ENCODE data around the gene GMEB1. TPM values are rescaled to one million over a fixed set of nuclear protein-coding genes. Genes with fewer than 3 reads are reported as not detected.
"Not testable (repeated sequence)": the region's sequence is repeated elsewhere in the genome, so short reads cannot be mapped to it uniquely, and the experiment has no call there.

GMEB1 gene
- total RNA-seq, 1 donor from 2014 or later, result 18.0 TPM

GRCh38 chr1:28642847-28643635 is 25.5 kb upstream of the GMEB1 start, which contains the start of gene TAF12:
Gene TAF12, minus strand, starts transcription at chr1:28643067. Its CDS starts 20,986 bp downstream, at chr1:28622081.
- Mint-ChIP-seq H3K27ac (peak within 1 kb of the TSS; percentile 97), H3K4me1 (ENCODE audit: unreplicated experiment) (peaks cover 28% of the 10 kb centered on the region), H3K9me3 (no peaks in the 10 kb centered on the region), H3K36me3 (no peaks in the 10 kb centered on the region), H3K27me3 (no peaks in the 10 kb centered on the region), H3K4me3 (peak within 1 kb of the TSS; percentile 100)
- DNase-seq (ENCODE audit: extremely low spot score, unreplicated experiment), result peak; percentile 90
- TF ChIP-seq CTCF (conservative IDR thresholded peaks at IDR 0.05), result peak; percentile 28

- no peak for TF ChIP-seq CTCF (conservative IDR thresholded peaks at IDR 0.05)
- H3K4me3 Mint-ChIP-seq, result peak overlapping the region; percentile 100
- peaks cover 34% of the 10 kb centered on the region for H3K4me1 Mint-ChIP-seq (ENCODE audit: unreplicated experiment)
- peaks cover 4% of the 10 kb centered on the region for H3K27me3 Mint-ChIP-seq
- peak overlapping the region; percentile 97 for H3K27ac Mint-ChIP-seq
- no peaks in the 10 kb centered on the region for H3K9me3 Mint-ChIP-seq
- DNase-seq (ENCODE audit: extremely low spot score, unreplicated experiment), result no peak
- H3K36me3 Mint-ChIP-seq, result no peaks in the 10 kb centered on the region
Measured at GRCh38 chr1:28644494-28644893, 24.1 kb upstream of the GMEB1 start.

GRCh38 chr1:28645406-28645805 is 23.2 kb upstream of the GMEB1 start:
- DNase-seq (ENCODE audit: extremely low spot score, unreplicated experiment); H3K27me3 Mint-ChIP-seq; H3K36me3 Mint-ChIP-seq; H3K9me3 Mint-ChIP-seq; H3K27ac Mint-ChIP-seq; H3K4me3 Mint-ChIP-seq: not testable (repeated sequence)
- peaks cover 29% of the 10 kb centered on the region for H3K4me1 Mint-ChIP-seq (ENCODE audit: unreplicated experiment)

- H3K9me3 Mint-ChIP-seq, result no peaks in the 10 kb centered on the region
- peaks cover 26% of the 10 kb centered on the region for H3K4me1 Mint-ChIP-seq (ENCODE audit: unreplicated experiment)
- peak overlapping the region; percentile 71 for H3K27ac Mint-ChIP-seq
- H3K36me3 Mint-ChIP-seq, result no peaks in the 10 kb centered on the region
- no peak for DNase-seq (ENCODE audit: extremely low spot score, unreplicated experiment)
- H3K4me3 Mint-ChIP-seq, result peak overlapping the region; percentile 39
- no peak for TF ChIP-seq CTCF (conservative IDR thresholded peaks at IDR 0.05)
- H3K27me3 Mint-ChIP-seq, result peaks cover 4% of the 10 kb centered on the region
Measured at GRCh38 chr1:28646040-28646439, 22.5 kb upstream of the GMEB1 start.

GRCh38 chr1:28648008-28648473 is 20.5 kb upstream of the GMEB1 start:
- TF ChIP-seq CTCF (conservative IDR thresholded peaks at IDR 0.05), result no peak
- Mint-ChIP-seq H3K27me3 (peaks cover 4% of the 10 kb centered on the region), H3K36me3 (no peaks in the 10 kb centered on the region), H3K27ac (peak overlapping the region; percentile 100), H3K4me3 (peak overlapping the region; percentile 92), H3K4me1 (ENCODE audit: unreplicated experiment) (peaks cover 21% of the 10 kb centered on the region), H3K9me3 (no peaks in the 10 kb centered on the region)
- DNase-seq (ENCODE audit: extremely low spot score, unreplicated experiment), result peak; percentile 84

- peak; percentile 85 for DNase-seq (ENCODE audit: extremely low spot score, unreplicated experiment)
- TF ChIP-seq CTCF (conservative IDR thresholded peaks at IDR 0.05), result no peak
- Mint-ChIP-seq H3K27me3 (peaks cover 4% of the 10 kb centered on the region), H3K27ac (peak within 1 kb of the TSS; percentile 100), H3K36me3 (no peaks in the 10 kb centered on the region), H3K4me3 (peak within 1 kb of the TSS; percentile 92), H3K9me3 (no peaks in the 10 kb centered on the region), H3K4me1 (ENCODE audit: unreplicated experiment) (peaks cover 17% of the 10 kb centered on the region)
Measured at GRCh38 chr1:28648474-28649198, 19.9 kb upstream of the GMEB1 start, which contains the start of gene RNU11. Gene RNU11, plus strand, starts transcription at chr1:28648600.

- not testable (repeated sequence) for H3K36me3 Mint-ChIP-seq; H3K9me3 Mint-ChIP-seq; H3K27me3 Mint-ChIP-seq; H3K27ac Mint-ChIP-seq; H3K4me3 Mint-ChIP-seq; H3K4me1 Mint-ChIP-seq (ENCODE audit: unreplicated experiment); DNase-seq (ENCODE audit: extremely low spot score, unreplicated experiment)
Measured at GRCh38 chr1:28653063-28653462, 15.5 kb upstream of the GMEB1 start.
